Measurements from ENCODE around the gene SGF29.

The SGF29 gene

DNA sequence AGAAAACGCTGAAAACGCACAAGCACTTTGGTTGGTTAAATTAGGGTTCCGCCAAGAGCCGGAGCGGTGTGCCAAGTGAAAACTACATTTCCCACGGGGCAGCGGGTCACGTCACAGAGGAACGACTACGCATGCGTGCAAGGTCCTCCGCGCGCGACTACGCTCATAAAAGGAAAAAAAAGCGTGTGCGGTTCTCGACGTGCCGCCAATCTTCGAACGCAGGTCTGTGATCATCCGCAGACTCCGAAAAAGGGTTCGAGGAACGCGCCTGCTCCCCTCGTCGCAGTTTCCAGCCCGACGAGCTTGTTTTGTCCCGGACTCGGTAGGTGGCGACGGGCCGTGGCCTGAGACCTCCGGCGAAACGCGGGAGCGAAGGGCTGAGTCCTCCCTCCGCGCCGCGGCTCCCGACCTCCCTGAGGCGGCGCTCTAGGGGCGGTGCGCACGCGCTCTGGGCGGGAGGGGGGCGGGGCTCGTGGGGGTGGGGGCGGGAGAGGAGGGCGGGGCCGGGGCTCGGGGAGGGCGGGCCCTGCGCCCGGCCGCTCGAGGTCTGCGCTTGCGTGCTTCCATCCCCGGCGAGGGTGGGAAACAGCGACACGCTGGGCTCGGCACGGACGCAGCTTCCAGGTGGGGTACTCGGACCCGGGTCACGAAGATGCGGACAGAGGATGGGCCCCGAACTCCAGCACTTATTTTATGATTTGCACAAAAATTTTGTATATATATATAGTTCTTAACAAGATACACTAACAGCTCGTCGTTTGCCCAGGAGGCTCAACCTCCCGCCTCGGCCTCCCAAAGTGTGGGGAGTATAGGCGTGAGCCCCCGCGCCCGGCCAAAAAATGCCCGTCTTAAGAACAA is at the start of gene SGF29:
Gene SGF29 (plus strand): TSS at position 145 of the 858 bp plus-strand sequence. CDS start 27,150 bp downstream, outside the sequence.
- peak within 1 kb of the TSS; percentile 93 for H3K4me2 ChIP-seq
- no peak for TF ChIP-seq Cebpa-rat (IDR thresholded peaks at IDR 0.05)
- peak within 1 kb of the TSS; percentile 94 for H3K9ac ChIP-seq
- H3K9me3 ChIP-seq: peaks cover 3% of the 10 kb centered on the region
- peak within 1 kb of the TSS; percentile 95 for H3K27ac ChIP-seq
- H4K20me1 ChIP-seq: no peaks in the 10 kb centered on the region
- H3K27me3 ChIP-seq: no peaks in the 10 kb centered on the region
- peak within 1 kb of the TSS; percentile 72 for H3K4me3 ChIP-seq
- peaks cover 25% of the 10 kb centered on the region for H3K4me1 ChIP-seq
- peaks cover 31% of the 10 kb centered on the region for H3K36me3 ChIP-seq

DNA sequence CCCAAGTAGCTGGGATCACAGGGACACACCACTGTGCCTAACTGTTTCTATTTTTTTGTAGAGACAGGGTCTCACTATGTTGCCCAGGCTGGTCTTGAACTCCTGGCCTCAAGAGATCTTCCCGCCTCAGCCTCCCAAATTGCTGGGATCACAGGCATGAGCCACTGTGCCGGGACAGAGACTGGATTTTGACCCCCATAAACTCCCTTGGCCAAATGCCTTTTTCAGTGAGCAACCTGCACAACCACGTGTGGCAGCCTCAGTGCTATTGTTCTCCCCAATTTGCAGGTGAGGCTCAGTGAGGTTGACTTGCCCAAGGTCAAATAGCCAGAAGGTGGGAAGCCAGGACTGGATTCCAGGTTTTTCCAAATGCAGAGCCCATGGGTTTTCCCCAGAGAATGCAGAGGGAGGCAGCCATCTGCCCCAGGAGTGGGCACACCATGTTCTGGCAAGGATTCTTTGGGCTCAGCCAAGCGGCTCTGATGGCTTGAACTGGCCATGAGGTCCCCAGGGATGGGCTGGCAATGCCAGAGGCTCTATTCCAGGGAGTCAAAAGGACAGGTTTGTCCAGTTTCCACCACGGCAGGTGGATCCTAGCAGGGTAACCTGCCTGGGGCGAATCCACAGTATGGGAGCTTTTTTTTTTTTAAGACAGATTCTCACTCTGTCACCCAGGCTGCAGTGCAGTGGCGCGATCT is 48.9 kb upstream of the SGF29 start:
- Histone ChIP-seq H3K4me3 (no peak overlapping the region), H3K9ac (no peak overlapping the region), H3K36me3 (no peaks in the 10 kb centered on the region), H3K9me3 (no peaks in the 10 kb centered on the region), H3K4me2 (no peak overlapping the region), H4K20me1 (no peaks in the 10 kb centered on the region), H3K27me3 (no peaks in the 10 kb centered on the region), H3K4me1 (peaks cover 45% of the 10 kb centered on the region), H3K27ac (no peak overlapping the region)
- no peak for TF ChIP-seq Cebpa-rat (IDR thresholded peaks at IDR 0.05)

DNA sequence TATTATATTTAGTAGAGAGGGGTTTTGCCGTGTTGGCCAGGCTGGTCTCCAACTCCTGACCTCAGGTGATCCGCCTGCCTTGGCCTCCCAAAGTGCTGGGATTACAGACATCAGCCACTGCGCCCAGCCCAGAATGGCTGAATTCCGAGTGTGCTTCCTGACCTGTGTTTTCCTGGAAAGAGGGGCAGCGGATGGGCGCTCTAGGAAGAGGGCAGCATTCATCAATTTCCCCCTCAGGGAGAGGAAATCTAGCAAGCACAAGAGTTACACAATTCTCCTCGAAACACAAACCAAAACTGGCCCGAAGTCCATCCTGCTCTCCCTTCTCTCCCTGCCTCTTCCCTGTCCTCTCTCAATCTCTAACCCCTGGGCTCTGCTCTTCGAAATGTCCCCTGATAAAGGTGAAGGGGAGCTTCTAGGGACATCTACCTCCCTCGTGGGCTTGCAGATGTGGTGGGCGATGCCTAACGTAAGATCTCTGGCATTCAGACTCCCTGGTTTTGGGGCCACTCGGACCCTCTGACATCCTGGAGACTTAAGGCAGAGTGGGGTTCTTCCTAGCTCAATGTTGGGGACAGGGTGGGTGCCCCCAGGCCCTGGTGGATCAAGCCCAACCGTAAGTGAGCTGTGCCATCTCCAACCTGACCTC is 48.1 kb upstream of the SGF29 start:
- H3K27ac ChIP-seq: no peak overlapping the region
- peaks cover 37% of the 10 kb centered on the region for H3K4me1 ChIP-seq
- H3K27me3 ChIP-seq: no peaks in the 10 kb centered on the region
- H4K20me1 ChIP-seq: no peaks in the 10 kb centered on the region
- no peak for TF ChIP-seq Cebpa-rat (IDR thresholded peaks at IDR 0.05)
- H3K4me2 ChIP-seq: no peak overlapping the region
- no peaks in the 10 kb centered on the region for H3K9me3 ChIP-seq
- no peaks in the 10 kb centered on the region for H3K36me3 ChIP-seq
- no peak overlapping the region for H3K4me3 ChIP-seq
- H3K9ac ChIP-seq: no peak overlapping the region

DNA sequence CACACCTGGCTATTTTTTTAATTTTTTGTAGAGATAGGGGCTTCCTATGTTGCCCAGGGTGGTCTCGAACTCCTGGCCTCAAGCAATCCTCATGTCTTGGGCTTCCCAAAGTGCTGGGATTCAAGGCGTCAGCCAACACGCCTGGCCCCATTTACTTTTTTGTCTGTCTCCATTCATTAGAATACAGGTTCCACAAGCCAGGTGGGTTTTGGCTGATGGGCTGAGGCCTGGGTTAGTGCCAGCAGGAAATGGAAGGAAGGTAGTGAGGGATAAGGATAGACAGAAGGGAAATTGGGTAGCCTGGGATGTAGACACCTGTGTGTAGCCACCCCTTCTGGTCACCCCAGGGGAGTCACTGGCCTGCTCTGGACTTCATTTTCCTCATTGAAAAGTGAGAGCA is 42.7 kb upstream of the SGF29 start:
- peaks cover 22% of the 10 kb centered on the region for H3K4me1 ChIP-seq
- no peak for TF ChIP-seq Cebpa-rat (IDR thresholded peaks at IDR 0.05)
- no peaks in the 10 kb centered on the region for H3K27me3 ChIP-seq
- H4K20me1 ChIP-seq: no peaks in the 10 kb centered on the region
- no peaks in the 10 kb centered on the region for H3K36me3 ChIP-seq
- H3K9me3 ChIP-seq: no peaks in the 10 kb centered on the region
- no peak overlapping the region for H3K4me3 ChIP-seq
- no peak overlapping the region for H3K27ac ChIP-seq
- no peak overlapping the region for H3K4me2 ChIP-seq
- no peak overlapping the region for H3K9ac ChIP-seq

DNA sequence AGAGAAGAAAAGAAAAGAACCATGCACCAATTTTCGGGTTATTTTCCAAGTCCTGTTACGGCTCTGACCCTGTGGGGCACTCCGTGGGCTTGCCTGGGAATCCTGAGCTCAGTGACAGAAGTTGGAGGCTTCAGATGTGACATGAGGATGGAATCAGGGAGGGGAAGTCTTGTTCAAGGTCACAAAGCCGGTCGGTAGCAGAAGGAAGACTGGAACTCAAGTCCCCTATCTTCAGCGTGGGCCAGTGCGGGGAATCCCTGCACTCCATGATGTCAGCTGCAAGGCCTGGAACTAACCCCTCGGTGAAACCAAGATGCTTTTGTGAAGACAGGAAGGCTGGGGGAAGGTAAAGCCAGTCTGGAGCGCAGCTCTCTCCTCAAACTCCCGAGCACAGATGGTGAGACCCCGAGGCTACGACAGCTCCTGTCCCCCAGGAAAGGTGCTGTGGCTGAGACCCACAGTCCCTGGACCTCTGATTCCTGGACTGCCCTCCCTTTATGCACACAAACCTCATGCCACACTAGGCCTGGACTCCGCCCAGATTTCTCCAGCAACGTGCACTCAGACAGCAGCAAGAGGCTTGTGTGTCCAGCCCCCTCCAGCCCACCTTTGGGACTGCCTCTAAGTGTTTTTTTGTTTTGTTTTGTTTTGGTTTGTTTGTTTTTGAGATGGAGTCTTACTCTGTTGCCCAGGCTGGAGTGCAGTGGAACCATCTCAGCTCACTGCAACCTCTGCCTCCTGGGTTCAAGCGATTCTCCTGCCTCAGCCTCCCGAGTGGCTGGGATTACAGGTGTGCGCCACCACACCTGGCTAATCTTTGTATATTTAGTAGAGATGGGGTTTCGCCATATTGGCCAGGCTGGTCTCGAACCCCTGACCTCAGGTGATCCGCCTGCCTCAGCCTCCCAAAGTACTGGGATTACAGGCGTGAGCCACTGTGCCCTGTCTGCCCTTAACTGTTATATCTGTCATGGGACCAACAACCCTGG is 41.6 kb upstream of the SGF29 start:
- Histone ChIP-seq H3K27ac (no peak overlapping the region), H3K27me3 (no peaks in the 10 kb centered on the region), H3K4me1 (peaks cover 16% of the 10 kb centered on the region), H3K4me2 (no peak overlapping the region), H3K9ac (no peak overlapping the region), H3K9me3 (no peaks in the 10 kb centered on the region), H3K4me3 (no peak overlapping the region), H4K20me1 (no peaks in the 10 kb centered on the region), H3K36me3 (no peaks in the 10 kb centered on the region)
- no peak for TF ChIP-seq Cebpa-rat (IDR thresholded peaks at IDR 0.05)

DNA sequence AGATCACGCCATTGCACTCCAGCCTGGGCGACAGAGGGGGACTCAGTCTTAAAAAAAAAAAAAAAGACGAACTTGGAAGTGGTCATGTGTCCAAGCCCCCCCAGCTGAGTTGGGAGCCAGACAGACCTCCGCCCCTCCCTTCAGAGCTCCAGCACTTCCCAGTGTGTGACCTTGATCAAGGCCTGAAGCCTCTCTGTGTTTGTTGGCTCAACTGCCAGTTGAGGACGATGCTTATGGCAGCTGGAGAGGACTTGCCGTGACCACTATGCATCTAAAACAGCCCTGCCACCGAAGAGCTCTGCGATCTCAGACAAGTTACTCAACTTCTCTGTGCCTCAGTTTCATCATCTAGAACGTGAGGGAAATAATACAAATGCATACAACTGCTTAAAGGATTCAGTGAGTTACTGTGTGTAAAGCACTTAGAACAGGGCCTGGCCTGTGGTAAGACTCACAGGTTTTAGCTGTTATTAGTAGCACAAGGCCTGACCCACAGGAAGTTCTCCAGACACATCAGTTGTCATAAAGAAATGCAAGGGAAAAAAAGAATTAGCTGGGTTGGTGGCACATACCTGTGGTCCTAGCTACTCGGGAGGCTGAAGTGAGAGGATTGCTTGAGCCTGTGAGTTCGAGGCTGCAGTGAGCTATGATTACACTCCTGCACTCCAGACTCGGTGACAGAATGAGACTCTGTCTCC is 40.1 kb upstream of the SGF29 start:
- no peaks in the 10 kb centered on the region for H4K20me1 ChIP-seq
- TF ChIP-seq Cebpa-rat (IDR thresholded peaks at IDR 0.05): no peak
- H3K4me1 ChIP-seq: peaks cover under 1% of the 10 kb centered on the region; the same call in 1 of the 2 replicates
- H3K27me3 ChIP-seq: no peaks in the 10 kb centered on the region
- H3K4me3 ChIP-seq: no peak overlapping the region
- no peak overlapping the region for H3K4me2 ChIP-seq
- no peaks in the 10 kb centered on the region for H3K9me3 ChIP-seq
- H3K36me3 ChIP-seq: no peaks in the 10 kb centered on the region
- H3K9ac ChIP-seq: no peak overlapping the region
- no peak overlapping the region for H3K27ac ChIP-seq

DNA sequence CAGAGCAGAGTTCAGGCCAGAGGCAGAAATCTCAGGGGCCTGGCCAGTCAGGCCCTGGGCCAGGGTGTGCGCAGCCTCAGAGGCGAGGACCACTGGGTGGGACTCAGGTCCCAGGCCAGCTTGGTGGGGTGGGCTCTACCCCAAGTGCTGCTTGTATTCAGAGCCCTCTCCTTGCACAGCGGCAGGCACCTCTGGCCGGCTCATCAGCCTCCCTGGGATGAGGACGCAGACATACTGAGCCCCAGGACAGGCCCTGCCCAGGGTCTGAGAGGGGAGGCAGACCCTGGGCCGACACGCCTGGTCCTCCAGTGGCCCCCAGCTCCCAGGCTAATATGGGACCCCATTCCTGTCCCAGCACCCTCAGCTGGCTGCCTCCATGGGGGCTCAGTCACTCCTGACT is 39.5 kb upstream of the SGF29 start:
- Histone ChIP-seq H3K27me3 (no peaks in the 10 kb centered on the region), H3K27ac (no peak overlapping the region), H3K36me3 (no peaks in the 10 kb centered on the region), H4K20me1 (no peaks in the 10 kb centered on the region), H3K9ac (no peak overlapping the region), H3K4me1 (no peaks in the 10 kb centered on the region), H3K4me2 (no peak overlapping the region), H3K4me3 (no peak overlapping the region), H3K9me3 (no peaks in the 10 kb centered on the region)
- no peak for TF ChIP-seq Cebpa-rat (IDR thresholded peaks at IDR 0.05)

DNA sequence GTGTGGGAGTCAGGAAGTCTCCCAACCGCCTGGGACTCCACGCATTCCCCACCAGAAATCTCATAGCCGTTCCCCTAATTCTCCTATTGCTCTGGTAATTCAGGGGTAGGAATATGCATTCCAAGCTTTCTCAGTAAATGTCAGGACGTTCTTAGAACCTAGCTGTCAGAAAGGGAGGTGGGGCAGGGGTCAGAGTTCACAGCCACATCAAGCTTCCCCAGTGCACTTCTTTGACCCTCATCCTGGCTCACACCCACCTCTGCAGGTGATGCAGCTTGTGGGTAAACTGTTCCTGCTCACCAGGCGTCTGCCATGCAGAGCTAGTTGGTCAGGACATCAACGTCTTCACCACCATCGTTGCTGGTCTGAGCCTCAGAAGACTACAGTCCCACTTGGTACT is 33.0 kb upstream of the SGF29 start:
- Histone ChIP-seq H3K36me3 (no peaks in the 10 kb centered on the region), H3K4me2 (no peak overlapping the region), H3K27me3 (no peaks in the 10 kb centered on the region), H4K20me1 (no peaks in the 10 kb centered on the region), H3K9ac (no peak overlapping the region), H3K27ac (no peak overlapping the region), H3K9me3 (no peaks in the 10 kb centered on the region), H3K4me3 (no peak overlapping the region), H3K4me1 (no peaks in the 10 kb centered on the region)
- TF ChIP-seq Cebpa-rat (IDR thresholded peaks at IDR 0.05): no peak

Data from BLaER1 (cell line).